IMR-90 (cell line): ENCODE results near the gene SLC25A51. TPM values are rescaled to one million over a fixed set of nuclear protein-coding genes. Genes with fewer than 3 reads are reported as not detected.

Experiments used
- ATAC-seq: fragments of 200-7000 bp; cut with Tn5 transposase; 2 replicates; pipeline ENCODE4 v1.9.1; 2020; ENCODE audit warnings: low read depth, mild to moderate bottlenecking, moderate library complexity
- BruUV-seq: library from RNA; stranded (reverse); fragments of 400-500 nt; replicated peaks from 2 replicates; lab custom pipeline; 2021; lab: Mats Ljungman, UMichigan
- CTCF ChIA-PET: fragments of 300-600 bp; formaldehyde crosslinking; extraction: SDS; loops from one replicate; lab custom pipeline; 2021; ENCODE audit warnings: antibody characterized with exemption; lab: Yijun Ruan, JAX
- POLR2A ChIA-PET: fragments of 300-600 bp; sonication (Branson Sonifier 250); formaldehyde crosslinking; loops from one replicate; lab custom pipeline; 2022; ENCODE audit warnings: antibody characterized with exemption; ENCODE audit not compliant: unreplicated experiment; lab: Charles Lee
- DNase-seq: peaks from one replicate; pipeline ENCODE4 v3.0.0; 2013
- H2AFZ ChIP-seq: replicated peaks from 2 replicates; pipeline ENCODE3; 2013; ENCODE audit warnings: low read length, mild to moderate bottlenecking; ENCODE audit not compliant: poor library complexity
- H2AK5ac ChIP-seq: 2 replicates; pipeline ENCODE4 v1.6.1; 2013; ENCODE audit warnings: low read depth, low read length, inconsistent platforms
- H2AK9ac ChIP-seq: replicated peaks from 2 replicates; pipeline ENCODE3; 2013; ENCODE audit warnings: mild to moderate bottlenecking, low read depth, low read length, moderate library complexity; ENCODE audit not compliant: poor library complexity
- H2BK120ac ChIP-seq: 2 replicates; pipeline ENCODE4 v1.6.1; 2013; ENCODE audit warnings: low read depth, low read length, inconsistent platforms
- H2BK15ac ChIP-seq: 3 replicates; pipeline ENCODE4 v1.6.1; 2013; ENCODE audit warnings: low read depth, low read length, inconsistent platforms
- H2BK20ac ChIP-seq: 2 replicates; pipeline ENCODE4 v1.6.1; 2013; ENCODE audit warnings: low read depth, mild to moderate bottlenecking, inconsistent platforms, low read length, moderate library complexity
- H2BK5ac ChIP-seq: 2 replicates; pipeline ENCODE4 v1.6.1; 2013; ENCODE audit warnings: mild to moderate bottlenecking, low read depth, low read length, inconsistent platforms; ENCODE audit not compliant: poor library complexity, severe bottlenecking
- H3K14ac ChIP-seq: replicated peaks from 2 replicates; pipeline ENCODE4 v1.6.1; 2013; ENCODE audit warnings: low read depth, low read length, inconsistent platforms
- H3K18ac ChIP-seq: 2 replicates; pipeline ENCODE4 v1.6.1; 2013; ENCODE audit warnings: low read depth, low read length, control low read depth
- H3K23ac ChIP-seq: 2 replicates; pipeline ENCODE4 v1.6.1; 2013; ENCODE audit warnings: low read depth, low read length, inconsistent platforms
- H3K27ac ChIP-seq: 2 replicates; pipeline ENCODE4 v1.5.1; 2013; ENCODE audit warnings: mild to moderate bottlenecking, control low read depth, low read length; ENCODE audit not compliant: insufficient read depth
- H3K27me3 ChIP-seq: 2 replicates; pipeline ENCODE4 v1.6.1; 2013; ENCODE audit warnings: low read length; ENCODE audit not compliant: control insufficient read depth, insufficient read depth
- H3K36me3 ChIP-seq: 2 replicates; pipeline ENCODE4 v1.6.1; 2013; ENCODE audit warnings: low read length, mixed read lengths; ENCODE audit not compliant: control insufficient read depth, insufficient read depth
- H3K4ac ChIP-seq: 2 replicates; pipeline ENCODE4 v1.6.1; 2013; ENCODE audit warnings: low read depth, low read length, inconsistent platforms
- H3K4me1 ChIP-seq: 2 replicates; pipeline ENCODE4 v1.6.1; 2013; ENCODE audit warnings: low read length, mixed read lengths; ENCODE audit not compliant: control insufficient read depth, insufficient read depth
- H3K4me2 ChIP-seq: 2 replicates; pipeline ENCODE4 v1.6.1; 2013; ENCODE audit warnings: low read depth, mild to moderate bottlenecking, control low read depth, low read length, moderate library complexity
- H3K4me3 ChIP-seq: 2 replicates; pipeline ENCODE4 v1.5.1; 2013; ENCODE audit warnings: low read depth, mild to moderate bottlenecking, control low read depth, low read length, moderate library complexity; ENCODE audit not compliant: insufficient read depth
- H3K56ac ChIP-seq: 2 replicates; pipeline ENCODE4 v1.6.1; 2013; ENCODE audit warnings: low read length, inconsistent platforms; ENCODE audit not compliant: insufficient read depth; ENCODE audit errors: extremely low read depth
- H3K79me1 ChIP-seq, 2 experiments: 2 replicates each; pipeline ENCODE4 v1.6.1; 2013; ENCODE audit warnings: low read length in 2 of 2, inconsistent platforms in 1 of 2, low read depth in 1 of 2
- H3K9ac ChIP-seq: 2 replicates; pipeline ENCODE4 v1.6.1; 2013; ENCODE audit warnings: low read depth, low read length, control low read depth
- H3K9me1 ChIP-seq: 2 replicates; pipeline ENCODE4 v1.6.1; 2013; ENCODE audit warnings: low read length, inconsistent platforms; ENCODE audit not compliant: insufficient read depth
- H3K9me3 ChIP-seq: 2 replicates; pipeline ENCODE4 v1.6.1; 2013; ENCODE audit warnings: low read length; ENCODE audit not compliant: control insufficient read depth, insufficient read depth
- H4K20me1 ChIP-seq: 2 replicates; pipeline ENCODE4 v1.6.1; 2013; ENCODE audit warnings: low read length, inconsistent platforms; ENCODE audit not compliant: insufficient read depth
- H4K5ac ChIP-seq: 2 replicates; pipeline ENCODE4 v1.6.1; 2013; ENCODE audit warnings: mild to moderate bottlenecking, low read depth, low read length, control low read depth
- H4K8ac ChIP-seq, 2 experiments: 2 replicates each; pipeline ENCODE4 v1.6.1; 2013; ENCODE audit warnings: low read depth in 2 of 2, low read length in 2 of 2, control low read depth in 1 of 2, inconsistent platforms in 1 of 2
- H4K91ac ChIP-seq: 2 replicates; pipeline ENCODE4 v1.6.1; 2013; ENCODE audit warnings: low read depth, low read length, inconsistent platforms; ENCODE audit not compliant: insufficient read depth
- CEBPB ChIP-seq: IDR thresholded peaks from 2 replicates; pipeline ENCODE4 v1.6.1; 2012; ENCODE audit warnings: low read depth, low read length, improper control_type of control experiment
- CHD1 ChIP-seq: IDR thresholded peaks from 2 replicates; pipeline ENCODE4 v1.6.1; 2012; ENCODE audit warnings: low read depth, low read length, improper control_type of control experiment
- FOS ChIP-seq: fragments of 150-350 bp; IDR thresholded peaks from 2 replicates; pipeline ENCODE4 v1.6.1; 2016; ENCODE audit warnings: low read depth, low read length
- MAFK ChIP-seq: IDR thresholded peaks from 2 replicates; pipeline ENCODE4 v1.6.1; 2012; ENCODE audit warnings: low read depth, low read length, improper control_type of control experiment
- NFE2L2 ChIP-seq: fragments of 150-350 bp; IDR thresholded peaks from 2 replicates; pipeline ENCODE4 v1.6.1; 2016; ENCODE audit warnings: low read depth, mild to moderate bottlenecking, low read length
- POLR2A ChIP-seq: IDR thresholded peaks from 2 replicates; pipeline ENCODE4 v1.6.1; 2012; ENCODE audit warnings: mild to moderate bottlenecking, low read depth, low read length
- RAD21 ChIP-seq: IDR thresholded peaks from 2 replicates; pipeline ENCODE4 v1.6.1; 2012; ENCODE audit warnings: low read length, improper control_type of control experiment
- RCOR1 ChIP-seq: IDR thresholded peaks from 2 replicates; pipeline ENCODE4 v1.6.1; 2012; ENCODE audit warnings: mild to moderate bottlenecking, low read length, improper control_type of control experiment; ENCODE audit not compliant: insufficient replicate concordance
- RFX5 ChIP-seq: IDR thresholded peaks from 2 replicates; pipeline ENCODE4 v1.8.0; 2012; ENCODE audit warnings: low read depth, mild to moderate bottlenecking, low read length, moderate library complexity
- SMC3 ChIP-seq: fragments of 150-350 bp; IDR thresholded peaks from 2 replicates; pipeline ENCODE4 v1.6.1; 2016; ENCODE audit warnings: low read depth, mild to moderate bottlenecking, antibody characterized with exemption, low read length, moderate library complexity
- WGBS, 2 experiments: methylation state at CpG; one replicate each; pipeline versions ENCODE4 v1.1.5 to v1.1.7; 2013; ENCODE audit warnings: missing lambda C conversion rate in 2 of 2; ENCODE audit not compliant: insufficient read length in 1 of 2; ENCODE audit errors: extremely low coverage in 2 of 2; 5-methylcytosine and 5-hydroxymethylcytosine counted together
- dilution Hi-C: fragments of 300-500 bp; cut with HindIII; formaldehyde crosslinking; loops from one replicate; pipeline ENCODE4 v1.14.3; 2018; ENCODE audit warnings: low sequenced_read_pairs; ENCODE audit not compliant: unreplicated experiment
- in situ Hi-C: fragments of 300-500 bp; cut with MboI; formaldehyde crosslinking; loops from 3 replicates; pipeline ENCODE4 v1.14.3; 2019; ENCODE audit warnings: low sequenced_read_pairs, inconsistent platforms, mixed read lengths
- intact Hi-C: fragments of 100-400 bp; cut with micrococcal nuclease; formaldehyde crosslinking; loops from 2 replicates; pipeline ENCODE4 v1.10.0; 2022
- polyA plus RNA-seq, 3 experiments: library from polyadenylated mRNA; depleted of rRNA; stranded (reverse); fragments of >200 nt; gene quantifications; 2 replicates each; pipeline ENCODE4 v1.2.3, GENCODE V29; 2012; ENCODE audit warnings: low replicate concordance in 1 of 3
- total RNA-seq: library from RNA; depleted of rRNA; stranded (reverse); fragments of >200 nt; gene quantifications from 2 replicates; pipeline ENCODE4 v1.2.3, GENCODE V29; 2012
- TF ChIP-seq, protein P1 (sequence below): fragments of 150-350 bp; IDR thresholded peaks from 2 replicates; pipeline ENCODE4 v1.6.1; 2016; ENCODE audit warnings: low read depth, mild to moderate bottlenecking, low read length, moderate library complexity, borderline replicate concordance
- TF ChIP-seq, protein P2 (sequence below): conservative IDR thresholded peaks from 2 replicates; pipeline ENCODE4 v1.5.1; 2012; ENCODE audit warnings: mild to moderate bottlenecking, low read depth, low read length, improper control_type of control experiment
- TF ChIP-seq, protein P3 (sequence below): fragments of 150-350 bp; IDR thresholded peaks from 2 replicates; pipeline ENCODE4 v1.6.1; 2017; ENCODE audit warnings: mild to moderate bottlenecking, antibody characterized with exemption, low read length, low read depth

The SLC25A51 gene
- total and polyA plus RNA-seq, 2 of the 4 experiments (the other 2 are of a cell fraction), result 14.1 to 81.6 TPM

DNA sequence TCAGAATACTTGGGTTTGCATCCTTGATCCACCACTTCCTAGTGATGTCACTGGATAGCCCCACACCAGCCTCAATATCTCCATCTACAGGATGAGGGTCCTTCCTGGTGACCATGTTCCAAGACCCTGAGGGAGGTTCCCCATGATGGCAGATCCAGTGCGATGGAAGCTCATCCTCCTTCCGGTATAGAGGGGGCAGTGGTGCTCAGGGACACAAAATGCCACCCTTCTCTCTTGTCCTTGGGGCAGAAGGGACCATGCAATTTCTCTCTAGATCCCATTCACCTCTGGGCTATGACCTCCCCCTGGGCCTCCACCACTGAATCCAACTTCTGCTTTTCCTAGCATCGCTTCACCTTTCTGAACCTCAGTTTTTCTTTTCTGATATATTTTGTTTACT is 5.4 kb upstream of the SLC25A51 start:
- no peak overlapping the region for H2AFZ ChIP-seq
- no peak overlapping the region for H3K9ac ChIP-seq
- H2BK5ac ChIP-seq, result no peak overlapping the region
- H3K4me2 ChIP-seq, result no peak overlapping the region
- no peak overlapping the region for H2AK9ac ChIP-seq
- no peak overlapping the region for H4K8ac ChIP-seq
- TF ChIP-seq NFE2L2 (no peak), POLR2A (no peak), FOS (no peak), CHD1 (no peak), MAFK (no peak), CEBPB (no peak), SMC3 (no peak), RCOR1 (no peak), RFX5 (no peak), RAD21 (no peak)
- TF ChIP-seq, protein P1, sequence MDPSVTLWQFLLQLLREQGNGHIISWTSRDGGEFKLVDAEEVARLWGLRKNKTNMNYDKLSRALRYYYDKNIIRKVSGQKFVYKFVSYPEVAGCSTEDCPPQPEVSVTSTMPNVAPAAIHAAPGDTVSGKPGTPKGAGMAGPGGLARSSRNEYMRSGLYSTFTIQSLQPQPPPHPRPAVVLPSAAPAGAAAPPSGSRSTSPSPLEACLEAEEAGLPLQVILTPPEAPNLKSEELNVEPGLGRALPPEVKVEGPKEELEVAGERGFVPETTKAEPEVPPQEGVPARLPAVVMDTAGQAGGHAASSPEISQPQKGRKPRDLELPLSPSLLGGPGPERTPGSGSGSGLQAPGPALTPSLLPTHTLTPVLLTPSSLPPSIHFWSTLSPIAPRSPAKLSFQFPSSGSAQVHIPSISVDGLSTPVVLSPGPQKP, result no peak
- TF ChIP-seq, protein P2, sequence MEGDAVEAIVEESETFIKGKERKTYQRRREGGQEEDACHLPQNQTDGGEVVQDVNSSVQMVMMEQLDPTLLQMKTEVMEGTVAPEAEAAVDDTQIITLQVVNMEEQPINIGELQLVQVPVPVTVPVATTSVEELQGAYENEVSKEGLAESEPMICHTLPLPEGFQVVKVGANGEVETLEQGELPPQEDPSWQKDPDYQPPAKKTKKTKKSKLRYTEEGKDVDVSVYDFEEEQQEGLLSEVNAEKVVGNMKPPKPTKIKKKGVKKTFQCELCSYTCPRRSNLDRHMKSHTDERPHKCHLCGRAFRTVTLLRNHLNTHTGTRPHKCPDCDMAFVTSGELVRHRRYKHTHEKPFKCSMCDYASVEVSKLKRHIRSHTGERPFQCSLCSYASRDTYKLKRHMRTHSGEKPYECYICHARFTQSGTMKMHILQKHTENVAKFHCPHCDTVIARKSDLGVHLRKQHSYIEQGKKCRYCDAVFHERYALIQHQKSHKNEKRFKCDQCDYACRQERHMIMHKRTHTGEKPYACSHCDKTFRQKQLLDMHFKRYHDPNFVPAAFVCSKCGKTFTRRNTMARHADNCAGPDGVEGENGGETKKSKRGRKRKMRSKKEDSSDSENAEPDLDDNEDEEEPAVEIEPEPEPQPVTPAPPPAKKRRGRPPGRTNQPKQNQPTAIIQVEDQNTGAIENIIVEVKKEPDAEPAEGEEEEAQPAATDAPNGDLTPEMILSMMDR, result no peak
- TF ChIP-seq, protein P3, sequence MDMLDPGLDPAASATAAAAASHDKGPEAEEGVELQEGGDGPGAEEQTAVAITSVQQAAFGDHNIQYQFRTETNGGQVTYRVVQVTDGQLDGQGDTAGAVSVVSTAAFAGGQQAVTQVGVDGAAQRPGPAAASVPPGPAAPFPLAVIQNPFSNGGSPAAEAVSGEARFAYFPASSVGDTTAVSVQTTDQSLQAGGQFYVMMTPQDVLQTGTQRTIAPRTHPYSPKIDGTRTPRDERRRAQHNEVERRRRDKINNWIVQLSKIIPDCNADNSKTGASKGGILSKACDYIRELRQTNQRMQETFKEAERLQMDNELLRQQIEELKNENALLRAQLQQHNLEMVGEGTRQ, result no peak
- no peak overlapping the region for H3K18ac ChIP-seq
- intact Hi-C loops (no loop called here), in situ Hi-C loops (loop anchor here (10.0 kb wide), 1 partner anchor 325 kb away; no protein-coding TSS in a partner anchor), dilution Hi-C loops (loop anchor here (25.0 kb wide), 1 partner anchor 478 kb away; the partner anchor contains the start of gene ALDH1B1)
- no peak overlapping the region for H2BK15ac ChIP-seq
- POLR2A ChIA-PET, result no interaction called here
- peaks cover 6% of the 10 kb centered on the region for H3K9me1 ChIP-seq
- peaks cover 0 to 23% of the 10 kb centered on the region in 2 experiments; a peak in 2 of 4 replicates for H3K79me1 ChIP-seq
- no peak overlapping the region for H4K91ac ChIP-seq
- no peak overlapping the region for H3K4me3 ChIP-seq
- WGBS, 2 experiments, result no CpG with 5 or more reads among the region's 3 CpGs
- ATAC-seq (no peak), DNase-seq (no peak)
- H3K36me3 ChIP-seq, result no peaks in the 10 kb centered on the region
- no peaks in the 10 kb centered on the region for H3K27me3 ChIP-seq
- H3K4ac ChIP-seq, result no peak overlapping the region
- H3K4me1 ChIP-seq, result peaks cover 12% of the 10 kb centered on the region
- CTCF ChIA-PET, result interaction anchor here (1.6 kb wide), 1 partner anchor 108 kb away, joined by 3 read pairs; no protein-coding TSS in a partner anchor
- no peak overlapping the region for H3K56ac ChIP-seq
- peak overlapping the region; percentile 38; the same call in 1 of the 2 replicates for H2AK5ac ChIP-seq
- H3K14ac ChIP-seq, result 0 out of 2 replicates have a peak overlapping the region, but pooled peaks have one; percentile 5
- no peak overlapping the region for H2BK20ac ChIP-seq
- no peak overlapping the region for H2BK120ac ChIP-seq
- no peak overlapping the region for H3K27ac ChIP-seq
- no peaks in the 10 kb centered on the region for H3K9me3 ChIP-seq
- no peaks in the 10 kb centered on the region; the same call in 1 of the 2 replicates for H4K20me1 ChIP-seq
- H3K23ac ChIP-seq, result no peak overlapping the region
- no TSS peak for BruUV-seq
- no peak overlapping the region for H4K5ac ChIP-seq
